HG03039 (cell line): ENCODE results near the gene DOCK2.

Experiments used
- ATAC-seq: cut with Tn5 transposase; IDR thresholded peaks from one replicate; pipeline ENCODE4 v1.9.1; 2021; ENCODE audit warnings: mild to moderate bottlenecking, moderate library complexity; ENCODE audit not compliant: unreplicated experiment

The DOCK2 gene

GRCh38 chr5:170108266-170108785 is 471.3 kb downstream of the DOCK2 start:
- no peak for ATAC-seq

GRCh38 chr5:170109059-170110031 is 472.3 kb downstream of the DOCK2 start:
- no peak for ATAC-seq

- no peak for ATAC-seq
Observed at GRCh38 chr5:170110403-170111087, 473.5 kb downstream of the DOCK2 start.

GRCh38 chr5:170111088-170111785 is 474.2 kb downstream of the DOCK2 start:
- no peak for ATAC-seq

- no peak for ATAC-seq
Observed at GRCh38 chr5:170112876-170113521, 475.9 kb downstream of the DOCK2 start.

GRCh38 chr5:170113522-170113900 is 476.4 kb downstream of the DOCK2 start:
- no peak for ATAC-seq

- ATAC-seq: no peak
Observed at GRCh38 chr5:170114271-170114670, 477.2 kb downstream of the DOCK2 start.

GRCh38 chr5:170115925-170116324 is 478.9 kb downstream of the DOCK2 start:
- no peak for ATAC-seq

- ATAC-seq: no peak
Observed at GRCh38 chr5:170117736-170118135, 480.7 kb downstream of the DOCK2 start.

GRCh38 chr5:170120576-170120975 is 483.5 kb downstream of the DOCK2 start:
- ATAC-seq: no peak

GRCh38 chr5:170121321-170121720 is 484.2 kb downstream of the DOCK2 start:
- no peak for ATAC-seq

GRCh38 chr5:170126061-170126460 is 489.0 kb downstream of the DOCK2 start:
- ATAC-seq: no peak

- no peak for ATAC-seq
Observed at GRCh38 chr5:170126626-170127025, 489.6 kb downstream of the DOCK2 start.

GRCh38 chr5:170131235-170131634 is 494.2 kb downstream of the DOCK2 start:
- no peak for ATAC-seq

GRCh38 chr5:170132269-170132975 is 495.3 kb downstream of the DOCK2 start:
- ATAC-seq: no peak
